ENCODE data around the gene ARHGAP26.

ARHGAP26 gene

DNA sequence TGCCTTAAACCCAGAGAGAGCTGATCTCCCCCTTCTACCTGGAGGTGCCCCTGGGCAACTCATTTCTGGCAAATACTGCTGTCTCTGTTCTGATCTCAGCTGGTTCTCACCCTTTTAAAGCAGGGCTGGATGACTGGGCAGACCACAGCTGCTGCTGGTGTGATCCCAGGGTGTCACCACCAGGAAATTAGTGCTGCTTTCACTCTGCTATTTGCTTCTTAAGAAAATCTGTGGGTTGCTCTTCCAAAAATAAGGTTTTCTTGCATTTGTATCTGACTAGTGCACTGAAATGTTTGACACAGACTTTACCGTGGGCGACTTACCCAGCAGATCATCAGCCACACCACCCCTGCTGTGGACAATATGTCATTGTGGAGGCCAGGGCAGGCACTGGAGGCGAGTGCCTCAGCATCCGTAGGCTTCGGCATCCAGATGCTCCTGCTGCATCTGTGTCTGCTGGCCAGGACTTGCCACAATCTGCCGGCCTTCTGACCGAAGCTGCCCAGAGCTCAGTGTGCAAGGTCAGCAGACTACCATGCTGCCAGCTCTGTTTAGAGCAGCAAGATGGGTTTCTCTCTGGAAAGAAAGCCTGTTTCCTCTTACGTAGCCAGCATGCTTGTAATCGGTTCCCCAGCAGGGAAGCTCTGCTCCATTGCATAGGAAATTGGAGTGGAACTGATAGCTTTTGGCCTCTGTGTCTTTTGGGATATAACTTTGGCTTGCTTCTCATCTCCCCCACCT is 13.6 kb downstream of the ARHGAP26 start:
- no peaks in the 10 kb centered on the region for H3K4me1 ChIP-seq (ENCODE audit: insufficient read depth, low read length, severe bottlenecking)
- no peak overlapping the region for H3K4me3 ChIP-seq (ENCODE audit: low read depth, low read length, poor library complexity, severe bottlenecking)
- no peaks in the 10 kb centered on the region for H3K36me3 ChIP-seq (ENCODE audit: insufficient read depth, low read length)
- H3K27ac ChIP-seq (ENCODE audit: low read depth, low read length, poor library complexity, severe bottlenecking) = no peak overlapping the region
- no peak overlapping the region for H3K4me2 ChIP-seq (ENCODE audit: low read length)
- no peaks in the 10 kb centered on the region for H3K9me3 ChIP-seq (ENCODE audit: low read length)
- no peak overlapping the region for H3K9ac ChIP-seq (ENCODE audit: low read length)
- H3K79me2 ChIP-seq (ENCODE audit: insufficient read depth, low read length) = no peaks in the 10 kb centered on the region
- no peaks in the 10 kb centered on the region for H3F3A ChIP-seq (ENCODE audit: insufficient read depth, low read length)
- no peaks in the 10 kb centered on the region for H3K27me3 ChIP-seq (ENCODE audit: insufficient read depth, low read length)
- H3K9me2 ChIP-seq (ENCODE audit: low read depth, low read length) = no peaks in the 10 kb centered on the region
- no peak for TF ChIP-seq EZH2 (IDR thresholded peaks at IDR 0.05; ENCODE audit: borderline replicate concordance, low read length)
- TF ChIP-seq, protein P1, sequence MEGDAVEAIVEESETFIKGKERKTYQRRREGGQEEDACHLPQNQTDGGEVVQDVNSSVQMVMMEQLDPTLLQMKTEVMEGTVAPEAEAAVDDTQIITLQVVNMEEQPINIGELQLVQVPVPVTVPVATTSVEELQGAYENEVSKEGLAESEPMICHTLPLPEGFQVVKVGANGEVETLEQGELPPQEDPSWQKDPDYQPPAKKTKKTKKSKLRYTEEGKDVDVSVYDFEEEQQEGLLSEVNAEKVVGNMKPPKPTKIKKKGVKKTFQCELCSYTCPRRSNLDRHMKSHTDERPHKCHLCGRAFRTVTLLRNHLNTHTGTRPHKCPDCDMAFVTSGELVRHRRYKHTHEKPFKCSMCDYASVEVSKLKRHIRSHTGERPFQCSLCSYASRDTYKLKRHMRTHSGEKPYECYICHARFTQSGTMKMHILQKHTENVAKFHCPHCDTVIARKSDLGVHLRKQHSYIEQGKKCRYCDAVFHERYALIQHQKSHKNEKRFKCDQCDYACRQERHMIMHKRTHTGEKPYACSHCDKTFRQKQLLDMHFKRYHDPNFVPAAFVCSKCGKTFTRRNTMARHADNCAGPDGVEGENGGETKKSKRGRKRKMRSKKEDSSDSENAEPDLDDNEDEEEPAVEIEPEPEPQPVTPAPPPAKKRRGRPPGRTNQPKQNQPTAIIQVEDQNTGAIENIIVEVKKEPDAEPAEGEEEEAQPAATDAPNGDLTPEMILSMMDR (IDR thresholded peaks at IDR 0.05; ENCODE audit: low read length) = no peak
- H2AFZ ChIP-seq (ENCODE audit: low read length) = no peak overlapping the region
- H4K20me1 ChIP-seq (ENCODE audit: insufficient read depth, low read length) = no peaks in the 10 kb centered on the region

GRCh38 chr5:142784401-142784955 is 14.3 kb downstream of the ARHGAP26 start:
- no peak overlapping the region for H2AFZ ChIP-seq (ENCODE audit: low read length)
- H3K4me3 ChIP-seq (ENCODE audit: low read depth, low read length, poor library complexity, severe bottlenecking) = no peak overlapping the region
- H3K79me2 ChIP-seq (ENCODE audit: insufficient read depth, low read length) = no peaks in the 10 kb centered on the region
- no peak overlapping the region for H3K9ac ChIP-seq (ENCODE audit: low read length)
- no peaks in the 10 kb centered on the region for H3K9me3 ChIP-seq (ENCODE audit: low read length)
- no peaks in the 10 kb centered on the region for H4K20me1 ChIP-seq (ENCODE audit: insufficient read depth, low read length)
- no peak for TF ChIP-seq EZH2 (IDR thresholded peaks at IDR 0.05; ENCODE audit: borderline replicate concordance, low read length)
- TF ChIP-seq, protein P1 (IDR thresholded peaks at IDR 0.05; ENCODE audit: low read length) = no peak
- H3K4me2 ChIP-seq (ENCODE audit: low read length) = no peak overlapping the region
- H3F3A ChIP-seq (ENCODE audit: insufficient read depth, low read length) = no peaks in the 10 kb centered on the region
- no peaks in the 10 kb centered on the region for H3K4me1 ChIP-seq (ENCODE audit: insufficient read depth, low read length, severe bottlenecking)
- no peaks in the 10 kb centered on the region for H3K27me3 ChIP-seq (ENCODE audit: insufficient read depth, low read length)
- no peak overlapping the region for H3K27ac ChIP-seq (ENCODE audit: low read depth, low read length, poor library complexity, severe bottlenecking)
- no peaks in the 10 kb centered on the region for H3K36me3 ChIP-seq (ENCODE audit: insufficient read depth, low read length)
- no peaks in the 10 kb centered on the region for H3K9me2 ChIP-seq (ENCODE audit: low read depth, low read length)

GRCh38 chr5:142785206-142785605 is 15.0 kb downstream of the ARHGAP26 start:
- no peak overlapping the region for H3K27ac ChIP-seq (ENCODE audit: low read depth, low read length, poor library complexity, severe bottlenecking)
- H3K27me3 ChIP-seq (ENCODE audit: insufficient read depth, low read length) = no peaks in the 10 kb centered on the region
- H3K4me1 ChIP-seq (ENCODE audit: insufficient read depth, low read length, severe bottlenecking) = no peaks in the 10 kb centered on the region
- H3K4me2 ChIP-seq (ENCODE audit: low read length) = no peak overlapping the region
- H3K9ac ChIP-seq (ENCODE audit: low read length) = no peak overlapping the region
- no peaks in the 10 kb centered on the region for H3F3A ChIP-seq (ENCODE audit: insufficient read depth, low read length)
- H2AFZ ChIP-seq (ENCODE audit: low read length) = no peak overlapping the region
- no peaks in the 10 kb centered on the region for H4K20me1 ChIP-seq (ENCODE audit: insufficient read depth, low read length)
- H3K36me3 ChIP-seq (ENCODE audit: insufficient read depth, low read length) = no peaks in the 10 kb centered on the region
- no peak for TF ChIP-seq EZH2 (IDR thresholded peaks at IDR 0.05; ENCODE audit: borderline replicate concordance, low read length)
- TF ChIP-seq, protein P1 (IDR thresholded peaks at IDR 0.05; ENCODE audit: low read length) = no peak
- H3K79me2 ChIP-seq (ENCODE audit: insufficient read depth, low read length) = no peaks in the 10 kb centered on the region
- H3K9me3 ChIP-seq (ENCODE audit: low read length) = no peaks in the 10 kb centered on the region
- no peaks in the 10 kb centered on the region for H3K9me2 ChIP-seq (ENCODE audit: low read depth, low read length)
- H3K4me3 ChIP-seq (ENCODE audit: low read depth, low read length, poor library complexity, severe bottlenecking) = no peak overlapping the region
